Stimulated activated effector memory CD8-positive, alpha-beta T cell treated with anti-CD3 and anti-CD28 coated beads, Interleukin-12 subunit alpha, Interleukin-12 subunit beta, amount 100 ng/mL, for 72 hours (primary cell): ENCODE data around the gene PDCD11.
"Not testable (repeated sequence)": the region's sequence is repeated elsewhere in the genome, so short reads cannot be mapped to it uniquely, and the experiment has no call there.

Source experiments
- ATAC-seq: fragments of 150-1000 bp; cut with Tn5 transposase; 2 replicates; pipeline ENCODE4 v1.10.0; 2021
- DNase-seq, 2 donors: peaks; one replicate each; pipeline ENCODE4 v3.0.0; 2021 to 2022; ENCODE audit warnings: low spot score in 2 of 2
- H3K27ac Mint-ChIP-seq: one replicate; pipeline ENCODE4 v1.8.0; 2022; ENCODE audit warnings: mild to moderate bottlenecking, mixed read lengths
- H3K36me3 Mint-ChIP-seq: one replicate; pipeline ENCODE4 v1.8.0; 2022; ENCODE audit warnings: mild to moderate bottlenecking, mixed read lengths
- H3K4me1 Mint-ChIP-seq: one replicate; pipeline ENCODE4 v1.8.0; 2022; ENCODE audit warnings: mixed read lengths
- H3K4me3 Mint-ChIP-seq: one replicate; pipeline ENCODE4 v1.8.0; 2022; ENCODE audit warnings: mild to moderate bottlenecking, mixed read lengths
- H3K9me3 Mint-ChIP-seq: one replicate; pipeline ENCODE4 v1.8.0; 2022; ENCODE audit warnings: mixed read lengths

The PDCD11 gene

DNA sequence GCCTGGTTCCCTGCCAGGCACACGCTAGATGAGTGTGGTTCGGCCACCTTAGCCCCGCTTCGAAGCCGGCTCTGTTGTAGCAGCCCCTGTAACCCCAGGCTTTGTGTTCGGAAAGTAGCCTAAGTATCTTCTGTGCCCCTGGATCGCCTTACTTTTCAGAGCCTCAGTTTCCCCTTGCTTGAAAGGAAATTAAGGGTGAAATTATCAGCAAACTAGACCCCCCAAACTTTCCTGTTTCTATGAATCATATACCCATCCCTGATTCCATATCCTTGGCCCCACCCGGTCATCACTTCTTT lies 312 bp downstream of the PDCD11 start:
- peak overlapping the region; percentile 99 for H3K27ac Mint-ChIP-seq
- ATAC-seq (no peak), DNase-seq (no peak)
- peaks cover 74% of the 10 kb centered on the region for H3K36me3 Mint-ChIP-seq
- H3K9me3 Mint-ChIP-seq = no peaks in the 10 kb centered on the region
- peaks cover 52% of the 10 kb centered on the region for H3K4me1 Mint-ChIP-seq
- peak overlapping the region; percentile 100 for H3K4me3 Mint-ChIP-seq

DNA sequence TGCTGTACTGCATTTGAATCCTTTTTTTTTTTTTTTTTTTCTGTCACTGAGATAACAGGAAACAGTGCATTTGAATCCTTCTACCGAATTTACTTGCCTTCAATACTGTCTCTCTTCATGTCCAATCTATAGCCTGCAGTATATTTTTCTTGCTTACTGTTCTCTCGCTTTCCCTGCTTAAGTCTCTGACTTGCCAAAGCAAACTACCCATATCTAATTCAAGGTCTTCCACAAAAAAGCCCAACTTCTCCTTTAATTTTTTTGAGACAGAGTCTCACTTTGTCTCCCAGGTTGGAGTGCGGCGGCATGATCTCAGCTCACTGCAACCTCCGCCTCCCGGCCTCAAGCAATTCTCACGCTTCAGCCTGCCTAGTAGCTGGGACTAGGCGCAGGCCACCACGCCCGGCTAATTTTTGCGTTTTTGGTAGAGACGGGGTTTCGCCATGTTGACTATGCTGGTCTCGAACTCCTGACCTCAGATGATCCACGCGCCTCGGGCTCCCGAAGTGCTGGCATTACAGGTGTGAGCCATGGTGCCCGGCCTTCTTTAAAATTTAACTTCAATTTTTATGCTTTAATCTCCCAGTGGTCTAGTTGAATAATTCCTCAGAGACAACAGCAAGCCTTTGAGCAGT lies 882 bp downstream of the PDCD11 start:
- Mint-ChIP-seq H3K36me3 (peaks cover 74% of the 10 kb centered on the region), H3K4me1 (peaks cover 52% of the 10 kb centered on the region), H3K27ac (peak overlapping the region; percentile 99), H3K9me3 (no peaks in the 10 kb centered on the region), H3K4me3 (peak overlapping the region; percentile 100)
- no peak for DNase-seq
- no peak for ATAC-seq

DNA sequence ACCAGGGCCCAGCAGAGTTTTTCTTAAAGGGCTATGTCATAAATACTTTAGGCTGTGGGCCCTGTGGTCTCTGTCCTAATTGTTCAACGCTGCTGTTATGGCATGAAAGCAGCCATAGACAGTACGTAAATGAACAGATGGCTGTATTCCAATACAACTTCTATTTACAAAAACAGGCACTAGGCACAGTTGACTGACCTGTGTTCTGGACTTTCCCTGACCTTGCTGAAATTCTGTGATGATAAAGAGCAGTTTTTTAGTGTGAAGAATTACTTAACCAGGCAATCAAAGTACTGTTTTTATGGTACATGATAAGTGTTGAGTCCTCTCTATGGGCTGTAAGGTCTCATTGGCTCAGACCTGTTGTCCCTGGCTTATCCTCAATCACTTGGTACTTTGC lies 17.1 kb downstream of the PDCD11 start:
- H3K4me3 Mint-ChIP-seq = no peak overlapping the region
- H3K27ac Mint-ChIP-seq = no peak overlapping the region
- H3K9me3 Mint-ChIP-seq = no peaks in the 10 kb centered on the region
- no peaks in the 10 kb centered on the region for H3K4me1 Mint-ChIP-seq
- DNase-seq = no peak
- peaks cover 100% of the 10 kb centered on the region for H3K36me3 Mint-ChIP-seq
- no peak for ATAC-seq

DNA sequence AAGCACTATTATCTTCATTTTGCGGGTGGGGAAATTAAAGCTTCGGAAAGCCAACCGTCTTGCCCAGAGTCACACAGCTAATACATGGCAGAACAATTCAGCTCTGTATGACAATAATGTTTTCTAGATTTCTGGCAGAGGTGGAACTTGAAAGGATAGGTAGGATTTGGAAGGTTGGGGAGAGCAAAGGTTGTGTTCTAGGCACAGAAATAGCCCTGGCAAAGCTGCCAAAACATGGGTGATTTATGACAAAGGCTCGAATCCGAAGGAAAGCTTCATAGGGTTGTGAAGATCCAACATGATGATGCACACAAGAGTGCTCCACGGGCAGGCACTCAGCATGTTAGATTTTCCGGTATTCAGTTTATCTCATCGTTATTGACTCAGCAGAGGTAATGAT lies 19.2 kb downstream of the PDCD11 start:
- peak overlapping the region; percentile 60 for H3K27ac Mint-ChIP-seq
- H3K36me3 Mint-ChIP-seq = peaks cover 100% of the 10 kb centered on the region
- DNase-seq (no peak), ATAC-seq (no peak)
- no peaks in the 10 kb centered on the region for H3K4me1 Mint-ChIP-seq
- H3K4me3 Mint-ChIP-seq = no peak overlapping the region
- no peaks in the 10 kb centered on the region for H3K9me3 Mint-ChIP-seq

DNA sequence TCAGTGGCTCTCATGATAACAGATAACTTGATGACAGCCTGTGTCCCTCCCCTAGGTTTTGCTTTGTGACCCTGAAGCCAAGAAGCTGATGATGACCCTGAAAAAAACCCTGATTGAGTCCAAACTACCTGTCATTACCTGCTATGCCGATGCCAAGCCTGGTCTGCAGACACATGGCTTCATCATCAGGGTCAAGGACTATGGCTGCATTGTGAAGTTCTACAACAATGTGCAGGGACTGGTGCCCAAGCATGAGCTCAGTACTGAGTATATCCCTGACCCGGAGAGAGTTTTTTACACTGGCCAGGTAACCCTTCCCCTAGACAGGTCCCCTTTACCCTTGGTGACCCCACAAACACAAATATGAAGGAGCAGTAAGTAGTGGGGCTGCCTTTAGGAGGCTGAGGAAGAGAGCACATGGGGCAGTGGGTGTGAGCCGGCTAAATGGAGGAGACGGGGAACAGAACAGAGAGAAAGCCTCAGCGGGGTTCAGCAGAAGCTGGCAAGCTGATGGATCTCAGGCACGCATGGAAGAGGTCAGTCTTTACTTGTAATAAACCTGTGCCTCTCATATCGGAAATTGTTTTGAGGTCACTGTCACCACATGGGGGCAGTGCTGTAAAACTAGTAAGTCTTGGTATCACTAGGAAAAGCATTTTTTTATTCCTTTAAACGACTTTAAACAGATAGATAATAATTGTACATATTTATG lies 20.2 kb downstream of the PDCD11 start:
- Mint-ChIP-seq H3K27ac (peak overlapping the region; percentile 60), H3K9me3 (no peaks in the 10 kb centered on the region), H3K4me1 (no peaks in the 10 kb centered on the region), H3K4me3 (no peak overlapping the region), H3K36me3 (peaks cover 100% of the 10 kb centered on the region)
- ATAC-seq = peak; percentile 55
- DNase-seq = peak; percentile 25 to 68

DNA sequence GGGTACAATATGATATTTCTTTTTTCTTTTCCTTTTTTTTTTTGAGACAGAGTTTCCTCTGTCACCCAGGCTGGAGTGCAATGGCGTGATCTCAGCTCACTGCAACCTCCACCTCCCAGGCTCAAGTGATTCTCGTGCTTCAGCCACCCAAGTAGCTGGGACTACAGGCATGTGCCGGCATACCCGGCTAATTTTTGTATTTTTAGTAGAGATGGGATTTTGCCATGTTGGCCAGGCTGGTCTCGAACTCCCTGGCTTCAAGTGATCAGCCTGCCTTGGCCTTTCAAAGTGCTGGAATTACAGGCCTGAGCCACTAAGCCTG lies 20.7 kb downstream of the PDCD11 start:
- not testable (repeated sequence) for H3K4me1 Mint-ChIP-seq, ATAC-seq, H3K4me3 Mint-ChIP-seq, H3K9me3 Mint-ChIP-seq, DNase-seq
- H3K36me3 Mint-ChIP-seq = peaks cover 100% of the 10 kb centered on the region
- H3K27ac Mint-ChIP-seq = peak overlapping the region; percentile 60

DNA sequence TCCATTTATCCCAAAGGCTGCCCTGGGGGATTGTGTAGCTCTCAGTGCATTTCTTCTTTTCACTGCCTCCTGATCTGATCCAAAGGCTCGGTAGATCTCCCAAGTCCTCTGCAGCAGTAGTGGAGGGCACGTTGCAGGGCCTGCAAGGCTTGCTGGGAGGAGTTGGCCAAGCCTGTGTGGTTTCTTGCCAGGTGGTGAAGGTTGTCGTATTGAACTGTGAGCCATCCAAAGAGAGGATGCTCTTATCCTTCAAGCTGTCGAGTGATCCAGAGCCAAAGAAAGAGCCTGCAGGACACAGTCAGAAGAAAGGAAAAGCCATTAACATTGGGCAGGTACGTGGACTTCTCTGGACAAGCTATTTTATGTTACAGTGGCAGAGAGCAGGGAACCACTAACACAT lies 21.2 kb downstream of the PDCD11 start:
- Mint-ChIP-seq H3K4me1 (no peaks in the 10 kb centered on the region), H3K9me3 (no peaks in the 10 kb centered on the region), H3K4me3 (no peak overlapping the region), H3K27ac (no peak overlapping the region), H3K36me3 (peaks cover 100% of the 10 kb centered on the region)
- ATAC-seq (no peak), DNase-seq (no peak)

DNA sequence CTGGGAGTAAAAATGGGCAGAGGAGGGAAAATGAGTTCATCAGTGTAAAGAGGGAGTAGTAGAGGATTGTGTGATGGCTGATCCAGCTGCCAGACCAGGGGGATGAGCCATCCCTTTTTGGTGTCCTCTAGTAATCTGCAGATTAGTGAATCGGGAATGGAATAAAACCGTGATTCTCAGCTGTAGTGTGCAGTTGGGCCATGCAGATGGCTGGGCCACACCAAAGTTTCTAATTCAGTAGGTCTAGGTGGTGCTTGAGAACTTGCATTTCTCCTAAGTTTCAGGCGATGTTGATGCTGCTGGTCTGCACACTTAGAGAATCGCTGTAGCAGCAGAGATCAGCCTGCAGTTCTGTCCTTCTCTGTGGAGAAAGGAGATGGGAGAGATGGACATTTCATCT lies 22.7 kb downstream of the PDCD11 start:
- ATAC-seq = no peak
- DNase-seq = no peak
- Mint-ChIP-seq H3K27ac (no peak overlapping the region), H3K36me3 (peaks cover 100% of the 10 kb centered on the region), H3K4me1 (no peaks in the 10 kb centered on the region), H3K9me3 (no peaks in the 10 kb centered on the region), H3K4me3 (no peak overlapping the region)

DNA sequence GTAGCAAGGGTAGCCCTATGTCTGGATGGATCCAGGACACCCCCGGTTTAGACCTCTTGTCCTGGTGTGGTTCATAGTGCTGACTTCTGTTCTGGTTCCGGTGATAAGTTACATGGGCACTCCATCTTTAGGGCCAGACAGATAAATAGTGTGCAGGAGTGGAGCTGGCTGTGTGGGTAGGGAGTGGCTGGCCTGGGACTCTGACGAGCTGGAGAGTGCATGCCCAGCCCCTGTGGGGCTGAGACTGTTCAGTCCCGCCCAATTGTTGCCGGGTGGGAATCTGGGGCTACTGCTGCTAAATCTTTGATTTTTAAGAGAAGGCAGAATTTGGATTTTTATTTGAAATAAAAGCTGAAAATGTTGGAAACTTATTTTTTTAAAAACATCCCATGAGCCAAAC lies 27.3 kb downstream of the PDCD11 start:
- no peak for DNase-seq
- no peaks in the 10 kb centered on the region for H3K9me3 Mint-ChIP-seq
- peaks cover 100% of the 10 kb centered on the region for H3K36me3 Mint-ChIP-seq
- peaks cover 5% of the 10 kb centered on the region for H3K4me1 Mint-ChIP-seq
- no peak overlapping the region for H3K4me3 Mint-ChIP-seq
- ATAC-seq = no peak
- H3K27ac Mint-ChIP-seq = peak overlapping the region; percentile 35

DNA sequence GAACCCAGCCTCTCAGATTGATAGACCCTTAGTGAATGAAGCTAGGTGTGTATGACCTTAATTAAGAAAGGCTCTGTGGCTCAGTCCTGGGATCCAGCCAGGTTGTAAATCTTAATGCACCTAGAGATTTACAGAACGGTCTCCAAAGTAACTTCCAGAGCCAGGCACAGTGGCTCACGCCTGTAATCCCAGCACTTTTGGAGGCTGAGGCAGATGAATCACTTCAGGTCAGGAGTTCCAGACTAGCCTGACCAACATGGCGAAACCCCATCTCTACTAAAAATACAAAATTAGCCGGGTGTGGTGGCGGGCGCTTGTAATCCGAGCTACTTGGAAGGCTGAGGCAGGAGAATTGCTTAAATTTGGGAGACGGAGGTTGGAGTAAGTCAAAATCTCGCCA lies 31.4 kb downstream of the PDCD11 start:
- Mint-ChIP-seq H3K9me3 (no peaks in the 10 kb centered on the region), H3K4me3 (no peak overlapping the region), H3K4me1 (peaks cover 16% of the 10 kb centered on the region), H3K36me3 (peaks cover 100% of the 10 kb centered on the region), H3K27ac (peak overlapping the region; percentile 81)
- ATAC-seq (no peak), DNase-seq (no peak)

DNA sequence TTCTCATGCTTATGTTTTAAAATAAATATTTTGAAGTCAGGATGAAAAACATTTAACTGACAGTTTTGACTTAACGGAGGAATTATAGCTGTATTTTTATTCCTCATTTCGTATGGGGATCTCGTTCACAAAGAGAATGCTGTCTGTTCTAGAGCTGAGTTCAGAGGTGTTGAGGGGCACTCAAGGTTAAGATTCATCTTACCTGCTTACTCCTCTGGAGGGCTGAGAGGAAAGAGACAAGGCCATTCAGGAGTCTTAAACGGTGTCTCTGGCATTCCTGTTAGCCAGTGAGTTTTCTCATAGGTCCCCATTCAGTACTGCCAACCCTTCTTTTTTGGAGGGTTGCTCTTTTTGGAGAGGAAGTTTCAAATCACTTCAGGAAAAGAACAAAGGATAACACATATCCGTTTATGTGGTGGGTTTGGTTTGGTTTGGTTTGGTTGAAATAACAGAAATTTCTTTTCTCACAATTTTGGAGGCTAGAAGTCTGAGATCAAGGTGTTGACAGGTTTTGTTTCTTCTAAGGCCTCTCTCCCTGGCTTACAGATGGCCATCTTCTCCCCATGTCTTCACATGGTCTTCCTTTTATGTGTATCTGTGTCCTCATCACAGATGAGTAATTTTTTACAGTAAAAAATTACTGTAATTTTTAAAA lies 32.7 kb downstream of the PDCD11 start:
- H3K9me3 Mint-ChIP-seq = no peaks in the 10 kb centered on the region
- no peak overlapping the region for H3K4me3 Mint-ChIP-seq
- no peak for ATAC-seq
- peak overlapping the region; percentile 81 for H3K27ac Mint-ChIP-seq
- DNase-seq = no peak
- H3K36me3 Mint-ChIP-seq = peaks cover 100% of the 10 kb centered on the region
- H3K4me1 Mint-ChIP-seq = peaks cover 16% of the 10 kb centered on the region

DNA sequence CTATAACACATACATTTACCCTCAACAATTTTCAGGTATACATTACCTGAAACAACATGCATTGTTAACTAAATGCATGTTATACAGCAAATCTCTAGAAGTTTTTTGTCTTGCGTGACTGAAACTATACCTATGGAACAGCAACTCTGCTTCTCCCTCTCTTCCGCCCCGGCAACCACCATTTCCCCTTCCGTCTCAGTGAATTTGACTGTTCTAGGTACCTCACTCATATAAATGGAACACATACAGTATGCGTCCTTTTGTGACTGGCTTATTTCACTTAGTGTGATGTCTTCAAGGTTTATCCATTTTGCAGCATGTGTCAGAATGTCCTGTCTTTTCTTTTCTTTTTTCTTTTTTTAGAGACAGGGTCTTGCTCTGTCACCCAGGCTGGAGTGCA lies 33.2 kb downstream of the PDCD11 start:
- Mint-ChIP-seq H3K9me3 (no peaks in the 10 kb centered on the region), H3K27ac (peak overlapping the region; percentile 81), H3K36me3 (peaks cover 100% of the 10 kb centered on the region), H3K4me3 (no peak overlapping the region), H3K4me1 (peaks cover 16% of the 10 kb centered on the region)
- no peak for DNase-seq
- peak; percentile 61 for ATAC-seq

DNA sequence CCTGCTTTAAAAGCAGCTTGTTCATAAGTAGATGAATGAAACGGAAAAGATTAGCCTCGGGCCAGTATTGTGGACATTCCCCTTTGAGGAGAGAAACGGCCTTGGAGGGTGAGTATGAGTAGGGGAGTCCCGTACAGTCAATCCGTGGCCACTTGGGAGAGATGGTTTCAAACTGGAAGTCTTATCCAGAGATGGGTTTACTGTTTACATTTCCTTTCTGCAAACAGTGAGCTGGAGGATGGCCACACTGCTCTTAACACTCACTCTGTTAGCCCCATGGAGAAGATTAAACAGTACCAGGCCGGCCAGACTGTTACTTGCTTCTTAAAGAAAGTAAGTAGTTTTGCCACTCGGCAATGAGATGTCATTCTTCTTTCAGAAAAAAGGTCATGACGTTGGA lies 35.5 kb downstream of the PDCD11 start:
- H3K36me3 Mint-ChIP-seq = peaks cover 100% of the 10 kb centered on the region
- H3K4me1 Mint-ChIP-seq = peaks cover 16% of the 10 kb centered on the region
- ATAC-seq (no peak), DNase-seq (no peak)
- no peak overlapping the region for H3K27ac Mint-ChIP-seq
- no peaks in the 10 kb centered on the region for H3K9me3 Mint-ChIP-seq
- no peak overlapping the region for H3K4me3 Mint-ChIP-seq

DNA sequence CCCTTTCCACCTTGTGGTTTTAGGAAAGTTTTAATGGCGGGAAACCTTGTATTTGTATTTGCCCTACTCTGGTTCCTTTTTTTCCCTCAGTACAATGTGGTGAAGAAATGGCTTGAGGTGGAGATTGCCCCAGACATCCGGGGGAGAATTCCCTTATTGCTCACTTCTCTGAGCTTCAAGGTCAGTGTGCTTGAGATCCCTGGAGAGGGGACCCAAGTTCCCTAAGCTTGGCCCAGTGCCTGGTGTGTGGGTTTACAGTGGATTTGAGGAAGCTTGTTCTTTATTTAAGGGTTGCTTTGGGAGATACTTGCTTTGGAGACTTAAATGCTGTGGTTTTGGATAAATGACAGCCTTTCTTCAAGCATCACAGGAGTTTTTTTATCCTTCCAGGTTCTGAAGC lies 37.4 kb downstream of the PDCD11 start:
- H3K4me1 Mint-ChIP-seq = peaks cover 10% of the 10 kb centered on the region
- DNase-seq (no peak), ATAC-seq (no peak)
- no peak overlapping the region for H3K27ac Mint-ChIP-seq
- H3K4me3 Mint-ChIP-seq = no peak overlapping the region
- peaks cover 100% of the 10 kb centered on the region for H3K36me3 Mint-ChIP-seq
- no peaks in the 10 kb centered on the region for H3K9me3 Mint-ChIP-seq

DNA sequence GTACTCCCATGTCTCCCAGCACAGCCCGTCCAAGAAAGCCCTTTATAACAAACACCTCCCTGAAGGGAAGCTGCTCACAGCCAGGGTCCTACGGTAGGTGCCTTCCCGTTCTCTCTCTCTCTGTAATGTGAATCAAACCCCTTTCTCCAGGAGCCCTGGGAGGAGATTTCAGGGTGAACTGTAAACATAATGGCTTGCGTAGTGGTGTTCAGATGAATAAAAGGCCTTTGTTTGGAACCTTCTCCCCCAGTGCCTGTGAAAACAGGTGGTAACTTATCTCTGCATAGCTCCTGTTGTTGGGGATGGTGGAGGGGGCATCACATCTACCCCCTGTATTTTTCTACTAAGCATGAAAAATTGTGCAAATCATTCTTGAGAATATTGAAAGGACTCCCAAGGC lies 43.4 kb downstream of the PDCD11 start:
- Mint-ChIP-seq H3K9me3 (no peaks in the 10 kb centered on the region), H3K27ac (peak overlapping the region; percentile 64), H3K4me3 (no peak overlapping the region), H3K36me3 (peaks cover 100% of the 10 kb centered on the region), H3K4me1 (no peaks in the 10 kb centered on the region)
- DNase-seq (no peak), ATAC-seq (no peak)

DNA sequence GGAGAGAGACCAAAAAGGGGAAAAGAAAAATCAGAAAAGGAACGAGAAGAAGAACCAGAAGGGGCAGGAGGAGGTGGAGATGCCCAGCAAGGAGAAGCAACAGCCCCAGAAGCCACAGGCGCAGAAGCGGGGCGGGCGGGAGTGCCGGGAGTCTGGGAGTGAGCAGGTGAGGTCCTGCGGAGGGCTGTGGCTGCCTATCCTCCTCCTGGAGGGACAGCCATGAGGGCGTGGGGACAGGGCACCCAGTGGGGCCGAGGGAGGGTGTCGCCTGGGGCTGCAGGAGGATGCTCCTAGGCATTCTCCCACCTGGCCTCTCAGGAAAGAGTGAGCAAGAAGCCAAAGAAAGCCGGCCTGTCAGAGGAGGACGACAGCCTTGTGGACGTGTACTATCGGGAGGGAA lies 44.0 kb downstream of the PDCD11 start:
- peaks cover 100% of the 10 kb centered on the region for H3K36me3 Mint-ChIP-seq

More for the DNA sequence above, 44.0 kb downstream of the PDCD11 start:
- Mint-ChIP-seq H3K4me3 (no peak overlapping the region), H3K27ac (peak overlapping the region; percentile 64), H3K4me1 (no peaks in the 10 kb centered on the region), H3K9me3 (no peaks in the 10 kb centered on the region)
- DNase-seq (no peak), ATAC-seq (no peak)
